ENCODE measurements around the gene VPS9D1.
"Not testable (repeated sequence)": the region's sequence is repeated elsewhere in the genome, so short reads cannot be mapped to it uniquely, and the experiment has no call there.

Gene VPS9D1

GRCh38 chr16:89709166-89709565 lies 11.5 kb downstream of the VPS9D1 start:
- DNase-seq: no peak

GRCh38 chr16:89708481-89708931 lies 12.2 kb downstream of the VPS9D1 start:
- DNase-seq: no peak

- DNase-seq: no peak
Measured at GRCh38 chr16:89707695-89708094, 13.0 kb downstream of the VPS9D1 start.

GRCh38 chr16:89706518-89707260 lies 14.0 kb downstream of the VPS9D1 start:
- no peak for DNase-seq

GRCh38 chr16:89705006-89705405 lies 15.7 kb downstream of the VPS9D1 start:
- no peak for DNase-seq

- no peak for DNase-seq
Measured at GRCh38 chr16:89704281-89704680, 16.4 kb downstream of the VPS9D1 start.

- peak; percentile 83 for DNase-seq
Measured at GRCh38 chr16:89701425-89702406, 19.0 kb downstream of the VPS9D1 start, which contains the start of gene SPATA2L. Gene SPATA2L (minus strand): TSS chr16:89701705. CDS start chr16:89701232, 473 bp downstream.

- DNase-seq: peak; percentile 20
Measured at GRCh38 chr16:89700649-89701424, 19.9 kb downstream of the VPS9D1 start.

- DNase-seq: peak; percentile 98
Measured at GRCh38 chr16:89700100-89700648, 20.5 kb downstream of the VPS9D1 start.

- DNase-seq: not testable (repeated sequence)
Measured at GRCh38 chr16:89699629-89700099, 21.0 kb downstream of the VPS9D1 start.

- not testable (repeated sequence) for DNase-seq
Measured at GRCh38 chr16:89698717-89699116, 22.0 kb downstream of the VPS9D1 start.

GRCh38 chr16:89697616-89698331 lies 22.9 kb downstream of the VPS9D1 start:
- DNase-seq: no peak

- DNase-seq: peak; percentile 4
Measured at GRCh38 chr16:89697161-89697615, 23.5 kb downstream of the VPS9D1 start.

GRCh38 chr16:89696670-89697128 lies 24.0 kb downstream of the VPS9D1 start:
- DNase-seq: no peak

GRCh38 chr16:89695875-89696669 lies 24.6 kb downstream of the VPS9D1 start:
- no peak for DNase-seq

- no peak for DNase-seq
Measured at GRCh38 chr16:89695086-89695874, 25.4 kb downstream of the VPS9D1 start.

GRCh38 chr16:89694784-89695085 lies 26.0 kb downstream of the VPS9D1 start:
- DNase-seq: not testable (repeated sequence)

GRCh38 chr16:89693931-89694783 lies 26.5 kb downstream of the VPS9D1 start:
- no peak for DNase-seq

GRCh38 chr16:89693289-89693731 lies 27.4 kb downstream of the VPS9D1 start:
- DNase-seq: no peak
